Stimulated activated CD4-positive, alpha-beta T cell treated with anti-CD3 and anti-CD28 coated beads, TNF-alpha, amount 100 ng/mL, for 4 hours (primary cell): ENCODE data around the gene VPREB3.
"Not testable (repeated sequence)": the region's sequence is repeated elsewhere in the genome, so short reads cannot be mapped to it uniquely, and the experiment has no call there.

Source experiments
- DNase-seq, 3 experiments: peaks; one replicate each; pipeline ENCODE4 v3.0.0-alpha.2; 2020; ENCODE audit warnings: low read depth in 3 of 3

VPREB3 gene

DNA sequence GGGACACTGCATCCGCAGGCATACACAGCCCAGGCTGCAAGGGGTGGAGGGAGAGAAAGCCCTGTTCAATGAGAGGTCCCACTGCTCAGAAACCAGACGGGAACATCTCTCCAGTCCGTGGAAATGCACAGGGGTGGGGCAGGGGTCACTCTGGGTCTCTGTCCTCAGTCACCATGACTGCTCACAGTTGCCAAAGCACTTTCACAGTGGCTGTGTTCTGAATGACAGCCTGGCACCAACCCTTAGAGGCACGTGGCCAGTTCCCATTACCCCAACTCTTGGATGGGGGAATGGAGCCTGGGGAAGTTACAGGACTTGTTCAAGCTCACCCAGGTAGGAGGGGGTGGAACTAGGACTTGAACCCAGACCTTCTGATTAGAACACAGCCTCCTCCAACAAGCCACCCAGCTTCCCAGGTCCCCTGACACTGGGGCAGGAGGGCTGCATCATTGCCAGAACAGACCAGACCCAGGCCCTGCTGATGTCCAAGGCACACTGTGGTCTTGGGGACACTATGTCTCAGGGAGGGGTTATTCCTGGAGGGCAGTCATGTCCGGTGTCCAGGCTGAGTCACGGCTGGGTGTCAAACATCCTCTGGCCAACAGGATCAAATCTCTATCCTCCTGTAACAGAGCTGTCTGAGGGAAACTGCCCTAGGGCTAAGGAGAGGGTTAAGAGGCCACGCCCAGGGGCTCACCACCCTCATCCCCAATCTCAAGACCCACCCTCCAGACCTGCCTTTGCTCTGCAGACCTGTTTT, 11.5 kb downstream of the VPREB3 start:
- no peak for DNase-seq

DNA sequence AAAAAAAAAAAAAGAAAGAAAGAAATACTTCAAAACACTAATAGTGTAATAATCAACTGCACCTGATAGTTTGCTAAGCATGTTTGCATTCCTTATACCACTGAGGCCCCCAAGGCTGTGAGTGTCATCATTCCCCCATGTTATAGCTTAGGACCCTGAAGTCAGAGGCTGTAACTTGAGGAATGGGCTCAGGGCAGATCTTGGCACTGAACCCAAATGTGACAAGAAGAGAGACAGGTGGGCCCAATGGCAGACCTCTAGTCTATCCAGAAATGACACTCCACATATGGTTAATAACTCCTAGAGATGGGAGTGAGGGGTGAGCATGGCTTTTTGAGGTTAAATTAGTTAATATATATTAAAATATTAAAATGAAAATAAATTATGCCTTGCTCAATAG, 16.5 kb downstream of the VPREB3 start:
- DNase-seq = no peak

DNA sequence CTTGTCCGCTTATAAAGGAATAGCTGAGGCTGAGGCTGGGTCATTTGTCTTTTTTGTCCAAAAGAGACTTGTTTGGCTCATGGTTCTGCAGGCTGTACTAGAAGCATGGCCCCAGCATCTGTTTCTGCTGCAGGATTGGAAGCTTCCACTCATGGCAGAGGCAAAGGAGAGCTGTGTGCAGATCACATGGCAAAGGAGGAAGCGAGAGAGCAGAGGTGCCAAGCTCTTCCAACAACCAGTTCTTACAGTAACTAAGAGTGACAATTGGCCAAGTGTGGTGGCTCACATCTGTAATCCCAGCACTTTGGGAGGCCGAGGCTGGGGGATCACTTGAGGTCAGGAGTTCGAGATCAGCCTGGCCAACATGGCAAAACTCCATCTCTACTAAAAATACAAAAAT, 26.1 kb downstream of the VPREB3 start:
- not testable (repeated sequence) for DNase-seq

DNA sequence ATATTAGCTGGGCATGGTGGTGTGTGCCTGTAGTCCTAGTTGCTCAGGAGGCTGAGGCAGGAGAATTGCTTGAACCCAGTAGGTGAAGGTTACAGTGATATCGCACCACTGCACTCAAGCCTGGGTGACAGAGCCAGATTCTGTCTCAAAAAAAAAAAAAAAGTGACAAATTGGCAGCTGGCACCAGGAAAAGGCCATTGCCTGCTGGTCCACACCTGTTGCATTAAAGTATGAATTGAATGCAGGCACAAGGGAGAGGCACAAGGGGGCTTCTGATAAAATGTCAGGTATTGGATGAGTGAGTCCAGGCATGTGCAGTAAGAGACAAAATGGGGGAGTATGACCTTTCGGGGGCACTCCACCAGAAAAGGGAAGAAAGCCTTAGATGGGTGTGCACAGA, 31.5 kb downstream of the VPREB3 start:
- DNase-seq = no peak

- DNase-seq = no peak
Measured at GRCh38 chr22:23722160-23722559, 32.1 kb downstream of the VPREB3 start.

GRCh38 chr22:23720855-23721254, 33.4 kb downstream of the VPREB3 start:
- no peak for DNase-seq

GRCh38 chr22:23718371-23719165, 35.7 kb downstream of the VPREB3 start:
- DNase-seq = no peak

GRCh38 chr22:23716811-23717801, 37.1 kb downstream of the VPREB3 start:
- DNase-seq = peak; percentile 69 to 71 (median 71)

- DNase-seq = no peak
Measured at GRCh38 chr22:23715806-23716375, 38.3 kb downstream of the VPREB3 start.

GRCh38 chr22:23714596-23715578, 39.3 kb downstream of the VPREB3 start:
- DNase-seq = no peak

DNA sequence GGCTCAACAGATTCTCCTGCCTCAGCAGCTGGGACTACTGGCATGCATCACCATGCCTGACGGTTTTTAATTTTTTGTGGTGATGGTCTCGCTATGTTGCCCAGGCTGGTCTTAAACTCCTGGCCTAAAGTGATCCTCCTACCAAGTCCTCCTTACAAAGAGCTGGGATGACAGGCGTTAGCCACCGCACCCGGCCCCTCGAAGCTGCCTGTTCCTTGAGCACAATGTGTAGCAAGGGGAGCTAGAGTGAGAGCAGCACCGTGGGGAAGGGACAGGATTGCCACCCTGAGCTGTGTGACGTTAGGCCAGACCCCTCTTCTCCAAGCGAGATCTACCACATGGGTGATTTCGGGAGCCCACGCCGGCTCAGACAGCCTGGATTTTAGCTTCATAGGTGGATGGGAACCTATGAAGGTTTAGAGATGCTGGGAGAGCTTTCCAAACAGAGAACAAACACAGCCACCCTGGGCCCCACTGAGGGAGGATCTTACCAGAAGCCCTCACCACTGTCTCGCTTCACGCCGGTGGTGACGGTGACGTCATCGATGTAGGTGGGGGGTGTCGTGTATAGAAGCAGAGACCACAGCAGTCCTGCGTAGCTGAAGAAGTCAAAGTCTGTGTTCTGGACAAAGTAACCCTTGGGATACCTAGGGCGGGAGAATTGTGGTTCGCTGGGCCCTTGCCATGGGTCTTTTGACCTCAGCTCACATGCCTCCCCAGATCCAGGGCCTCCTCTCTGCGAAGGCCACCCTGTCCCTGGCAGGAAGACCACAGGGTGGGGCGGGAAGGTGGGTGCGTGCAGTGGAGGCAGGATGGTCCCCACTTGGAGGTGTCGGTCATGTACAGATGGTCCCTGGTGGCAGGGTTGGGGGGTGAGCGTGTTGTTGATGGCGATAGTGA, 40.3 kb downstream of the VPREB3 start:
- no peak for DNase-seq

DNA sequence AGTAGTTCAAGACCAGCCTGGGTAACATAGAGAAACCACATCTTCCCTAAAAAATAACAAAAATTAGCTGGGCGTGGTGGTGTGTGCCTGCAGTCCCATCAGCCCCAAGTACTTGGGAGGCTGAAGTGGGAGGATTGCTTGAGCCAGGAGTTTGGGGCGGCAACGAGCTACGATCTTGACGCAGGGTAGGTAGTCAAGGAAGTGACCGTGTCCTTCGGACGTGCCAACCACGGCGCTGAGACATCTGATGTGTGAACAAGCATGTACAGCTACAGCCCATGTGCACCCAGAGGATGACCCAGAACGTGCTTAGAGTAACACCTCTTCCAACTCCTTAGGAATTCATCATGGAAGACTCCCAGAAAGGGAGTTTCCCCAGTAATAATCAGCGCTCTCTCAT, 42.0 kb downstream of the VPREB3 start:
- DNase-seq = no peak

- DNase-seq = no peak
Measured at GRCh38 chr22:23709107-23709506, 45.1 kb downstream of the VPREB3 start.

GRCh38 chr22:23708270-23708669, 46.0 kb downstream of the VPREB3 start:
- DNase-seq = no peak

- DNase-seq = no peak
Measured at GRCh38 chr22:23705358-23705757, 48.9 kb downstream of the VPREB3 start.

GRCh38 chr22:23704829-23705228, 49.4 kb downstream of the VPREB3 start:
- DNase-seq = no peak

DNA sequence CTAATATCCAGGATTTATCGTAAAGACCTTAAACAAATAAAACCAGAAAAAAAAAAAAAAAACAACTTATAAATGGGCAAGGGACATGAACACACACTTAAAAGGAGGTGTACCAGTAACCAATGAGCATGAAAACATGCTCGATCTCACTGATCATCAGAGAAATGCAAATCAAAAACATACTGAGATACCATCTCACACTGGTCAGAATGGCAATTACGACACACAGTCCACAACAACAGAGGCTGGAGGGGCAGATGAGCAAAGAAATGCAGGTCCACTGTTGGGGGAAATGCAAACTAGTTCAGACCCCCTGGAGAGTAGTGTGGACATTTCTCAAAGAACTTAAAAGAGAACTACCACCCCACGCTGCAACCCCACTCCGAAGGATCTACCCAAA, 50.2 kb downstream of the VPREB3 start:
- no peak for DNase-seq
